GM23338 (cell line): ENCODE results near the gene DCAKD. TPM values are rescaled to one million over a fixed set of nuclear protein-coding genes. Genes with fewer than 3 reads are reported as not detected.

ENCODE experiments used
- ATAC-seq: fragments of 200-7000 bp; cut with Tn5 transposase; 3 replicates; pipeline ENCODE4 v1.9.1; 2020
- DNase-seq: peaks from one replicate; pipeline ENCODE4 v3.0.0-alpha.2; 2015; ENCODE audit warnings: low spot score
- H2AFZ ChIP-seq: fragments of 200-600 bp; sonication (generic); 2 replicates; pipeline ENCODE4 v1.8.0; 2016; ENCODE audit warnings: antibody characterized with exemption, mild to moderate bottlenecking, moderate library complexity
- H3F3A ChIP-seq: fragments of 200-600 bp; sonication (generic); replicated peaks from 2 replicates; pipeline ENCODE4 v1.8.0; 2017; ENCODE audit warnings: antibody characterized with exemption, mixed run types, low read depth
- H3K27ac ChIP-seq: fragments of 200-600 bp; sonication (generic); 2 replicates; pipeline ENCODE4 v1.6.1; 2016; ENCODE audit warnings: low read depth
- H3K27me3 ChIP-seq: fragments of 200-600 bp; sonication (generic); 2 replicates; pipeline ENCODE4 v1.8.0; 2016; ENCODE audit warnings: mild to moderate bottlenecking, mixed run types, moderate library complexity; ENCODE audit not compliant: insufficient read depth
- H3K36me3 ChIP-seq: fragments of 200-600 bp; sonication (generic); 2 replicates; pipeline ENCODE4 v1.8.0; 2016; ENCODE audit warnings: mild to moderate bottlenecking; ENCODE audit not compliant: insufficient read depth
- H3K4me1 ChIP-seq: fragments of 200-600 bp; sonication (generic); 2 replicates; pipeline ENCODE4 v1.8.0; 2016; ENCODE audit warnings: mild to moderate bottlenecking, moderate library complexity; ENCODE audit not compliant: insufficient read depth
- H3K4me2 ChIP-seq: fragments of 200-600 bp; sonication (generic); 2 replicates; pipeline ENCODE4 v1.7.1; 2017; ENCODE audit warnings: mixed run types
- H3K4me3 ChIP-seq: fragments of 200-600 bp; sonication (generic); 2 replicates; pipeline ENCODE4 v1.6.1; 2016; ENCODE audit warnings: mixed run types
- H3K79me2 ChIP-seq: fragments of 200-600 bp; sonication (generic); replicated peaks from 2 replicates; pipeline ENCODE4 v1.8.0; 2017; ENCODE audit warnings: mild to moderate bottlenecking; ENCODE audit not compliant: insufficient read depth
- H3K9me2 ChIP-seq: fragments of 200-600 bp; sonication (generic); 2 replicates; pipeline ENCODE4 v1.8.0; 2017; ENCODE audit not compliant: insufficient read depth
- H4K20me1 ChIP-seq: fragments of 200-600 bp; sonication (generic); replicated peaks from 2 replicates; pipeline ENCODE4 v1.8.0; 2017; ENCODE audit warnings: mild to moderate bottlenecking; ENCODE audit not compliant: insufficient read depth
- H3K27ac Mint-ChIP-seq: 2 replicates; pipeline ENCODE4 v1.8.0; 2020; ENCODE audit warnings: inconsistent platforms, mild to moderate bottlenecking, moderate library complexity, mixed read lengths
- H3K27me3 Mint-ChIP-seq: 3 replicates; pipeline ENCODE4 v1.8.0; 2022; ENCODE audit warnings: low read depth, mild to moderate bottlenecking, moderate library complexity, mixed read lengths, inconsistent platforms; ENCODE audit not compliant: insufficient read depth, poor library complexity
- H3K36me3 Mint-ChIP-seq: 3 replicates; pipeline ENCODE4 v1.8.0; 2021; ENCODE audit warnings: low read depth, mild to moderate bottlenecking, inconsistent platforms, moderate library complexity, mixed read lengths
- H3K4me1 Mint-ChIP-seq: 3 replicates; pipeline ENCODE4 v1.8.0; 2020; ENCODE audit warnings: mild to moderate bottlenecking, inconsistent platforms, mixed read lengths
- H3K4me3 Mint-ChIP-seq: 3 replicates; pipeline ENCODE4 v1.8.0; 2021; ENCODE audit warnings: moderate library complexity, mild to moderate bottlenecking, inconsistent platforms, mixed read lengths
- H3K9me3 Mint-ChIP-seq: 3 replicates; pipeline ENCODE4 v1.8.0; 2020; ENCODE audit warnings: moderate library complexity, mild to moderate bottlenecking, inconsistent platforms, mixed read lengths
- EZH2 ChIP-seq: fragments of 200-600 bp; sonication (generic); IDR thresholded peaks from one replicate; pipeline ENCODE4 v1.8.0; 2017; ENCODE audit warnings: antibody characterized with exemption, mild to moderate bottlenecking, low read depth; ENCODE audit not compliant: unreplicated experiment
- EZH2phosphoT487 ChIP-seq: fragments of 200-600 bp; sonication (generic); IDR thresholded peaks from one replicate; pipeline ENCODE4 v1.8.1; 2018; ENCODE audit warnings: antibody characterized with exemption; ENCODE audit not compliant: unreplicated experiment
- JUNB ChIP-seq: IDR thresholded peaks from one replicate; pipeline ENCODE4 v1.6.1; 2016; ENCODE audit warnings: antibody characterized with exemption; ENCODE audit not compliant: unreplicated experiment
- NANOG ChIP-seq: IDR thresholded peaks from 2 replicates; pipeline ENCODE4 v1.6.1; 2016; ENCODE audit warnings: antibody characterized with exemption, borderline replicate concordance
- POLR2AphosphoS5 ChIP-seq: IDR thresholded peaks from 2 replicates; pipeline ENCODE4 v1.6.1; 2016; ENCODE audit warnings: antibody characterized with exemption, low read depth
- STAT1 ChIP-seq: IDR thresholded peaks from one replicate; pipeline ENCODE4 v1.6.1; 2016; ENCODE audit warnings: antibody characterized with exemption; ENCODE audit not compliant: unreplicated experiment
- ZNF114 ChIP-seq: fragments of 250-450 bp; sonication (Bioruptor Pico); IDR thresholded peaks from 2 replicates; pipeline ENCODE4 v1.5.0; 2020; ENCODE audit warnings: mild to moderate bottlenecking, moderate library complexity
- ZNF331 ChIP-seq: fragments of 250-450 bp; sonication (Bioruptor Pico); IDR thresholded peaks from 2 replicates; pipeline ENCODE4 v1.5.0; 2020; ENCODE audit warnings: low read depth, mild to moderate bottlenecking, moderate library complexity
- polyA plus RNA-seq: library from polyadenylated mRNA; unstranded; fragments of >200 nt; fragmentation: Nextera tagmentation; extraction: Ambion mirVana; gene quantifications from 2 replicates; pipeline ENCODE4 v1.2.1, GENCODE V29; 2016
- total RNA-seq: library from RNA; depleted of rRNA; stranded (reverse); fragments of >200 nt; shearing (Covaris generic); gene quantifications from 2 replicates; pipeline ENCODE4 v1.2.3, GENCODE V29; 2014
- TF ChIP-seq, protein P1 (sequence below): fragments of 250-450 bp; sonication (Bioruptor Pico); IDR thresholded peaks from 2 replicates; pipeline ENCODE4 v1.5.0; 2020; ENCODE audit warnings: mild to moderate bottlenecking, moderate library complexity
- TF ChIP-seq, protein P2 (sequence below), 2 experiments: fragments of 200-600 bp in 1 of 2; sonication (generic) in 1 of 2; conservative IDR thresholded peaks; 2 replicates each; pipeline versions ENCODE4 v1.5.1 to v1.6.1; 2016 to 2017; ENCODE audit warnings: antibody characterized with exemption in 2 of 2, low read depth in 2 of 2, mild to moderate bottlenecking in 2 of 2, moderate library complexity in 1 of 2
- TF ChIP-seq, protein P3 (sequence below): IDR thresholded peaks from 2 replicates; pipeline ENCODE4 v1.6.1; 2016; ENCODE audit warnings: antibody characterized with exemption

Gene DCAKD
- total and polyA plus RNA-seq, 2 experiments from 2014 or later: 23.7 to 57.2 TPM

DNA sequence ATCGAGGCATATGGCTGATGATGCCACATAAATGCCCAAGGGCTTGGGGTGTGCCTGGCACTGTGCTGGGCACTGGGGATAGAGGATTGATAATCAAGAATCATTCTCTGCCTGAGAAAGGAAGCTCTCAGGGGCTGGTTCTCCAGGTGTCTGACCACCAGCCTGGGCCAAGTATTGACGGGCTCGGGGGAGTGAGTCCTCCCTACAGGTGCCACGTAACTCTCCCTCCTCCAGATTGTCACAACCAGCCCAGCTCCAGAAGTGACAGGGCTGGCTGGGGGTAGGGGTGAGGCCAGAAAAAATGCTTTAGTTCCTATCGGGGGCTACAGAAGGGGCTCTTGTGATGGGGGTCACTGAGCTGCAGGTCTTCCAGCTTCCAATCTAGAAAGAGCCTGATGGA lies 72.6 kb downstream of the DCAKD start:
- no peak for DNase-seq
- no peak for ATAC-seq
- Mint-ChIP-seq H3K27ac (no peak overlapping the region), H3K9me3 (no peaks in the 10 kb centered on the region; the same call in 1 of the 3 replicates), H3K4me1 (peaks cover 26% of the 10 kb centered on the region), H3K27me3 (peaks cover 8% of the 10 kb centered on the region), H3K36me3 (no peaks in the 10 kb centered on the region), H3K4me3 (no peak overlapping the region)
- Histone ChIP-seq H3K27ac (no peak overlapping the region), H3K4me1 (peaks cover 7% of the 10 kb centered on the region), H3K36me3 (no peaks in the 10 kb centered on the region), H3K4me2 (no peak overlapping the region), H2AFZ (no peak overlapping the region), H3K79me2 (no peaks in the 10 kb centered on the region), H4K20me1 (no peaks in the 10 kb centered on the region), H3F3A (no peaks in the 10 kb centered on the region), H3K4me3 (no peak overlapping the region), H3K27me3 (peaks cover 3% of the 10 kb centered on the region; the same call in 1 of the 2 replicates), H3K9me2 (no peaks in the 10 kb centered on the region; the same call in 1 of the 2 replicates)
- TF ChIP-seq EZH2phosphoT487 (no peak), POLR2AphosphoS5 (no peak), EZH2 (no peak), ZNF331 (CRISPR knock-in tag) (no peak), ZNF114 (no peak), NANOG (no peak), JUNB (no peak), STAT1 (no peak)
- TF ChIP-seq, protein P1, sequence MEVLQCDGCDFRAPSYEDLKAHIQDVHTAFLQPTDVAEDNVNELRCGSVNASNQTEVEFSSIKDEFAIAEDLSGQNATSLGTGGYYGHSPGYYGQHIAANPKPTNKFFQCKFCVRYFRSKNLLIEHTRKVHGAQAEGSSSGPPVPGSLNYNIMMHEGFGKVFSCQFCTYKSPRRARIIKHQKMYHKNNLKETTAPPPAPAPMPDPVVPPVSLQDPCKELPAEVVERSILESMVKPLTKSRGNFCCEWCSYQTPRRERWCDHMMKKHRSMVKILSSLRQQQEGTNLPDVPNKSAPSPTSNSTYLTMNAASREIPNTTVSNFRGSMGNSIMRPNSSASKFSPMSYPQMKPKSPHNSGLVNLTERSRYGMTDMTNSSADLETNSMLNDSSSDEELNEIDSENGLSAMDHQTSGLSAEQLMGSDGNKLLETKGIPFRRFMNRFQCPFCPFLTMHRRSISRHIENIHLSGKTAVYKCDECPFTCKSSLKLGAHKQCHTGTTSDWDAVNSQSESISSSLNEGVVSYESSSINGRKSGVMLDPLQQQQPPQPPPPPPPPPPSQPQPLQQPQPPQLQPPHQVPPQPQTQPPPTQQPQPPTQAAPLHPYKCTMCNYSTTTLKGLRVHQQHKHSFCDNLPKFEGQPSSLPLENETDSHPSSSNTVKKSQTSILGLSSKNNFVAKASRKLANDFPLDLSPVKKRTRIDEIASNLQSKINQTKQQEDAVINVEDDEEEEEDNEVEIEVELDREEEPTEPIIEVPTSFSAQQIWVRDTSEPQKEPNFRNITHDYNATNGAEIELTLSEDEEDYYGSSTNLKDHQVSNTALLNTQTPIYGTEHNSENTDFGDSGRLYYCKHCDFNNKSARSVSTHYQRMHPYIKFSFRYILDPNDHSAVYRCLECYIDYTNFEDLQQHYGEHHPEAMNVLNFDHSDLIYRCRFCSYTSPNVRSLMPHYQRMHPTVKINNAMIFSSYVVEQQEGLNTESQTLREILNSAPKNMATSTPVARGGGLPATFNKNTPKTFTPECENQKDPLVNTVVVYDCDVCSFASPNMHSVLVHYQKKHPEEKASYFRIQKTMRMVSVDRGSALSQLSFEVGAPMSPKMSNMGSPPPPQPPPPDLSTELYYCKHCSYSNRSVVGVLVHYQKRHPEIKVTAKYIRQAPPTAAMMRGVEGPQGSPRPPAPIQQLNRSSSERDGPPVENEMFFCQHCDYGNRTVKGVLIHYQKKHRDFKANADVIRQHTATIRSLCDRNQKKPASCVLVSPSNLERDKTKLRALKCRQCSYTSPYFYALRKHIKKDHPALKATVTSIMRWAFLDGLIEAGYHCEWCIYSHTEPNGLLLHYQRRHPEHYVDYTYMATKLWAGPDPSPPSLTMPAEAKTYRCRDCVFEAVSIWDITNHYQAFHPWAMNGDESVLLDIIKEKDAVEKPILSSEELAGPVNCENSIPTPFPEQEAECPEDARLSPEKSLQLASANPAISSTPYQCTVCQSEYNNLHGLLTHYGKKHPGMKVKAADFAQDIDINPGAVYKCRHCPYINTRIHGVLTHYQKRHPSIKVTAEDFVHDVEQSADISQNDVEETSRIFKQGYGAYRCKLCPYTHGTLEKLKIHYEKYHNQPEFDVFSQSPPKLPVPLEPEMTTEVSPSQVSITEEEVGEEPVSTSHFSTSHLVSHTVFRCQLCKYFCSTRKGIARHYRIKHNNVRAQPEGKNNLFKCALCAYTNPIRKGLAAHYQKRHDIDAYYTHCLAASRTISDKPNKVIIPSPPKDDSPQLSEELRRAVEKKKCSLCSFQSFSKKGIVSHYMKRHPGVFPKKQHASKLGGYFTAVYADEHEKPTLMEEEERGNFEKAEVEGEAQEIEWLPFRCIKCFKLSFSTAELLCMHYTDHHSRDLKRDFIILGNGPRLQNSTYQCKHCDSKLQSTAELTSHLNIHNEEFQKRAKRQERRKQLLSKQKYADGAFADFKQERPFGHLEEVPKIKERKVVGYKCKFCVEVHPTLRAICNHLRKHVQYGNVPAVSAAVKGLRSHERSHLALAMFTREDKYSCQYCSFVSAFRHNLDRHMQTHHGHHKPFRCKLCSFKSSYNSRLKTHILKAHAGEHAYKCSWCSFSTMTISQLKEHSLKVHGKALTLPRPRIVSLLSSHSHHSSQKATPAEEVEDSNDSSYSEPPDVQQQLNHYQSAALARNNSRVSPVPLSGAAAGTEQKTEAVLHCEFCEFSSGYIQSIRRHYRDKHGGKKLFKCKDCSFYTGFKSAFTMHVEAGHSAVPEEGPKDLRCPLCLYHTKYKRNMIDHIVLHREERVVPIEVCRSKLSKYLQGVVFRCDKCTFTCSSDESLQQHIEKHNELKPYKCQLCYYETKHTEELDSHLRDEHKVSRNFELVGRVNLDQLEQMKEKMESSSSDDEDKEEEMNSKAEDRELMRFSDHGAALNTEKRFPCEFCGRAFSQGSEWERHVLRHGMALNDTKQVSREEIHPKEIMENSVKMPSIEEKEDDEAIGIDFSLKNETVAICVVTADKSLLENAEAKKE (CRISPR knock-in tag): no peak
- TF ChIP-seq, protein P2, sequence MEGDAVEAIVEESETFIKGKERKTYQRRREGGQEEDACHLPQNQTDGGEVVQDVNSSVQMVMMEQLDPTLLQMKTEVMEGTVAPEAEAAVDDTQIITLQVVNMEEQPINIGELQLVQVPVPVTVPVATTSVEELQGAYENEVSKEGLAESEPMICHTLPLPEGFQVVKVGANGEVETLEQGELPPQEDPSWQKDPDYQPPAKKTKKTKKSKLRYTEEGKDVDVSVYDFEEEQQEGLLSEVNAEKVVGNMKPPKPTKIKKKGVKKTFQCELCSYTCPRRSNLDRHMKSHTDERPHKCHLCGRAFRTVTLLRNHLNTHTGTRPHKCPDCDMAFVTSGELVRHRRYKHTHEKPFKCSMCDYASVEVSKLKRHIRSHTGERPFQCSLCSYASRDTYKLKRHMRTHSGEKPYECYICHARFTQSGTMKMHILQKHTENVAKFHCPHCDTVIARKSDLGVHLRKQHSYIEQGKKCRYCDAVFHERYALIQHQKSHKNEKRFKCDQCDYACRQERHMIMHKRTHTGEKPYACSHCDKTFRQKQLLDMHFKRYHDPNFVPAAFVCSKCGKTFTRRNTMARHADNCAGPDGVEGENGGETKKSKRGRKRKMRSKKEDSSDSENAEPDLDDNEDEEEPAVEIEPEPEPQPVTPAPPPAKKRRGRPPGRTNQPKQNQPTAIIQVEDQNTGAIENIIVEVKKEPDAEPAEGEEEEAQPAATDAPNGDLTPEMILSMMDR (conservative IDR thresholded peaks at IDR 0.05; ENCODE audit: low read depth in 2 of 2): no peak
- TF ChIP-seq, protein P3, sequence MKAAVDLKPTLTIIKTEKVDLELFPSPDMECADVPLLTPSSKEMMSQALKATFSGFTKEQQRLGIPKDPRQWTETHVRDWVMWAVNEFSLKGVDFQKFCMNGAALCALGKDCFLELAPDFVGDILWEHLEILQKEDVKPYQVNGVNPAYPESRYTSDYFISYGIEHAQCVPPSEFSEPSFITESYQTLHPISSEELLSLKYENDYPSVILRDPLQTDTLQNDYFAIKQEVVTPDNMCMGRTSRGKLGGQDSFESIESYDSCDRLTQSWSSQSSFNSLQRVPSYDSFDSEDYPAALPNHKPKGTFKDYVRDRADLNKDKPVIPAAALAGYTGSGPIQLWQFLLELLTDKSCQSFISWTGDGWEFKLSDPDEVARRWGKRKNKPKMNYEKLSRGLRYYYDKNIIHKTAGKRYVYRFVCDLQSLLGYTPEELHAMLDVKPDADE: no peak
